Astrocyte of the cerebellum (primary cell): ENCODE measurements around the gene LRP6.

Experiments
- DNase-seq: peaks from one replicate; pipeline ENCODE4 v3.0.0-alpha.2; 2011; ENCODE audit warnings: low read depth
- H3K4me3 ChIP-seq: 2 replicates; pipeline ENCODE4 v1.5.1; 2011; ENCODE audit warnings: mild to moderate bottlenecking, low read depth, low read length, moderate library complexity
- CTCF ChIP-seq: IDR thresholded peaks from 2 replicates; pipeline ENCODE4 v1.5.1; 2012; ENCODE audit warnings: low read length, low read depth, moderate library complexity, mild to moderate bottlenecking; ENCODE audit errors: missing control alignments
- in situ Hi-C: cut with HindIII; loops from 2 replicates; pipeline ENCODE4 v1.10.0; 2017; ENCODE audit warnings: low sequenced_read_pairs

Gene LRP6

GRCh38 chr12:12197128-12197527 is 69.7 kb downstream of the LRP6 start:
- DNase-seq, result no peak
- in situ Hi-C loops, result no loop called here
- no peak for TF ChIP-seq CTCF
- no peak overlapping the region for H3K4me3 ChIP-seq

- no peak for DNase-seq
- no peak overlapping the region for H3K4me3 ChIP-seq
- in situ Hi-C loops, result no loop called here
- TF ChIP-seq CTCF, result no peak
Observed at GRCh38 chr12:12195516-12195915, 71.3 kb downstream of the LRP6 start.

- no peak for DNase-seq
- in situ Hi-C loops, result no loop called here
- H3K4me3 ChIP-seq, result no peak overlapping the region
- TF ChIP-seq CTCF, result no peak
Observed at GRCh38 chr12:12195081-12195480, 71.8 kb downstream of the LRP6 start.

GRCh38 chr12:12194206-12194605 is 72.6 kb downstream of the LRP6 start:
- no peak for TF ChIP-seq CTCF
- no peak overlapping the region for H3K4me3 ChIP-seq
- no peak for DNase-seq
- in situ Hi-C loops, result no loop called here

- TF ChIP-seq CTCF, result no peak
- no peak for DNase-seq
- H3K4me3 ChIP-seq, result no peak overlapping the region
- in situ Hi-C loops, result no loop called here
Observed at GRCh38 chr12:12191008-12191407, 75.8 kb downstream of the LRP6 start.

GRCh38 chr12:12190087-12190809 is 76.6 kb downstream of the LRP6 start:
- in situ Hi-C loops, result no loop called here
- no peak overlapping the region for H3K4me3 ChIP-seq
- TF ChIP-seq CTCF, result no peak
- no peak for DNase-seq
